Measurements from ENCODE around the gene MID2.
"Not testable (repeated sequence)": the region's sequence is repeated elsewhere in the genome, so short reads cannot be mapped to it uniquely, and the experiment has no call there.

MID2 gene, protein sequence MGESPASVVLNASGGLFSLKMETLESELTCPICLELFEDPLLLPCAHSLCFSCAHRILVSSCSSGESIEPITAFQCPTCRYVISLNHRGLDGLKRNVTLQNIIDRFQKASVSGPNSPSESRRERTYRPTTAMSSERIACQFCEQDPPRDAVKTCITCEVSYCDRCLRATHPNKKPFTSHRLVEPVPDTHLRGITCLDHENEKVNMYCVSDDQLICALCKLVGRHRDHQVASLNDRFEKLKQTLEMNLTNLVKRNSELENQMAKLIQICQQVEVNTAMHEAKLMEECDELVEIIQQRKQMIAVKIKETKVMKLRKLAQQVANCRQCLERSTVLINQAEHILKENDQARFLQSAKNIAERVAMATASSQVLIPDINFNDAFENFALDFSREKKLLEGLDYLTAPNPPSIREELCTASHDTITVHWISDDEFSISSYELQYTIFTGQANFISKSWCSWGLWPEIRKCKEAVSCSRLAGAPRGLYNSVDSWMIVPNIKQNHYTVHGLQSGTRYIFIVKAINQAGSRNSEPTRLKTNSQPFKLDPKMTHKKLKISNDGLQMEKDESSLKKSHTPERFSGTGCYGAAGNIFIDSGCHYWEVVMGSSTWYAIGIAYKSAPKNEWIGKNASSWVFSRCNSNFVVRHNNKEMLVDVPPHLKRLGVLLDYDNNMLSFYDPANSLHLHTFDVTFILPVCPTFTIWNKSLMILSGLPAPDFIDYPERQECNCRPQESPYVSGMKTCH

DNA sequence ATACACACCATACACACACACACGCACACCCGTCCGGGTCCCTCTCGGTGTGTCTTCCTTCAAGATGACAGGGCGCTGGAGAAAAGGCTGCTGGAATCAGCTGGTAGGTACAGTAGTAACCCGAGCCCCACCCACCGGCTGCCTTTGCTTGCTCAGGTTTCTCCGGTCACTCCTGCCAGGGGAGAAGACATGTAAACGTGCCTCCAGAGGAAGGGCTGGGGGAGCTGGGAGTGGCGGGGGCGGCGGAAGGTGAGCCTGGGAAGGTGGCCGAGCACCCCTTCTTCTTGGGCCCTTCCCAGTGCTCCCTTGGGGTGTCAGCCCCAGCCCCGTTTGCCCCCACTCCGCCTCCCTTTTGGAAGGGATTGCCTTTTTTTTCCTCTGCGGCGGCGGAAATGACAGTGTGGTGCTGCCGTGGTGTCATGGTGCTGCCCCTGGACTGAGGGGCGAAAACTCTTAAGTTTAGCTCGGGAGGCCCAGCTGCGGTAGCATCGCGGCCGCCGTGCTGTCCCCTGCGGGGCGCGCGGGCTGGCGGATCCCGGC lies at the start of gene MID2:
Gene MID2 (plus strand): TSS at position 169 of the 540 bp plus-strand sequence. CDS start 561 bp downstream, outside the sequence.
- no peak for DNase-seq (ENCODE audit: low spot score)

DNA sequence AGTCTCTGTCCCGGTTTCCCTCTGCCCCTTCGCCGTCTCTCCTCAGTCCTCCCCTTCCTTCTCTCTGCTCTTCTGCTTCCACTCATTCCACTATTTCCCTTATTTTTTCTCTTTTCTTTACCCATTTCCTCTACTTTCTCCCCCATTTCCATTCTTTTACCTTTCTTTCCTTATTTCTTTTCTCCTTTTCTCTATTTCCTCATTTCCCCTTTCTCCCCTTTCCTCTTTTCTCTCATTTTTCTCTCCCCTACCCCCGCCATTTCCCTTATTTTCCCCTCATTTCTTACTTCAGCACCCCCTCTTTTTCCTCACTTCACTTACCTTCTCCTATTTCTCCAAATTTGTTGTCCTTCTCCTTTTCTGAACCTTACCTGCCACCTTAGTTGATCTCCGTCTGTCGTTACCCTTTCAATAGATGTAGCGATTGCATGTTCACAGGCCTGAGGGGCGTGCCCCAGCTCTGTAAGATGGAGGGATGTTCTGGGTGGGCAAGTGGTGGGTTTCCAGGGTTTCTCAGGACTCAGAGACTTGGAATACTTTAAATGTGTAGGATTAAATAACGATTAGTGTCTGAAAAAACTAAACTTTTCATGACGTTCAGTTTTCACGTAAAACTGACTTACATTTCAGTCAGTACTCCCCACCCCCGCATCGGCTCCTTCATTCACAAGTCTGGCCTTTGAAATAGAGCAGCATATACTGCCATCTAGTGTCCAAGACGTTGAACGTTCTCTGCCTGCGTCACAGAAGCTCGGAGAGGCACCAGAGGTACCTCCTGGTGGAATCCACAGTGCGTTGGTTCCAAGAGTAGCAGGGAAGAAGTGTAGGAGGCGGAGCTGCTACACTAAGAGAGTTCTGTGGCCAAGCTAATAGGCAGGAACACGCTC lies 48.8 kb upstream of the MID2 start:
- peak; percentile 73 for DNase-seq (ENCODE audit: low spot score)

- no peak for DNase-seq (ENCODE audit: low spot score)
These were observed 48.2 kb upstream of the MID2 start, which contains the start of gene NCBP2L for GRCh38 chrX:107777536-107777832. Gene NCBP2L (plus strand): TSS chrX:107777733. CDS start chrX:107794221, 16,488 bp downstream.

DNA sequence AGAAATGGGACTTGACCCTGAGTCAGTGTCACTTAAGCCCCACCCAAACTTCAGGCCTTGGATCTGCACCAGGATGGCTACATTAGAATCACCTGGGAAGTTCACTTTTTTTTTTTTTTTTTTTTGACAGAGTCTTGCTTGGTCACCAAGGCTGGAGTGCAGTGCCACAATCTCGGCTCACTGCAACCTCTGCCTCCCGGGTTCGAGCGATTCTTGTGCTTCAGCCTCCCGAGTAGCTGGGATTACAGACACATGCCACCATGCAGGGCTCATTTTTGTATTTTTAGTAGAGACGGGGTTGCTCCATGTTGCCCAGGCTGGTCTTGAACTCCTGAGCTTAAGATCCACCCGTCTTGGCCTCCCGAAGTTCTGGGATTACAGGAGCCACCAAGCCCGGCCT lies 45.1 kb upstream of the MID2 start:
- DNase-seq (ENCODE audit: low spot score): no peak

DNA sequence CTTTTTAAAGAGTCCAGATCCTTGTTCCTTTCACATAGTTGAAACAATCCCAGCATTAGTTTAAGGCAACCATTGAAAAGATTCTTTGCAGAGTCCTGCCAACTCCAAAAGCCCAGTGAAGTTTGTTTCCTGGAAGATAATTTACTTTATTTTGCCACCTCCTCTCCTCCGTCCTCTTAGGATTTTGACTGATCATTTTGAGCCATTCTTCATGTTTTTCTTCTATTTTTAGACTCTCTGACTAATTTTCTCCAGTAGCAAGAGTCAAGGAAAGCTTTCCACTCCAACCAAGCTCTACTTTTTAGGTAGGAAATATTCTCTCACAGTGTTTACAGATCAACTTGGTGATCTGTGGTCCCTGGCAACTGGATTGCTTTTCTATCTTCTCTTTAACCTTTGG lies 37.8 kb upstream of the MID2 start:
- no peak for DNase-seq (ENCODE audit: low spot score)

- DNase-seq (ENCODE audit: low spot score): no peak
These were observed 21.2 kb upstream of the MID2 start for GRCh38 chrX:107804427-107804826.

GRCh38 chrX:107805179-107805578 lies 20.5 kb upstream of the MID2 start:
- no peak for DNase-seq (ENCODE audit: low spot score)

GRCh38 chrX:107810053-107810452 lies 15.6 kb upstream of the MID2 start:
- not testable (repeated sequence) for DNase-seq (ENCODE audit: low spot score)

DNA sequence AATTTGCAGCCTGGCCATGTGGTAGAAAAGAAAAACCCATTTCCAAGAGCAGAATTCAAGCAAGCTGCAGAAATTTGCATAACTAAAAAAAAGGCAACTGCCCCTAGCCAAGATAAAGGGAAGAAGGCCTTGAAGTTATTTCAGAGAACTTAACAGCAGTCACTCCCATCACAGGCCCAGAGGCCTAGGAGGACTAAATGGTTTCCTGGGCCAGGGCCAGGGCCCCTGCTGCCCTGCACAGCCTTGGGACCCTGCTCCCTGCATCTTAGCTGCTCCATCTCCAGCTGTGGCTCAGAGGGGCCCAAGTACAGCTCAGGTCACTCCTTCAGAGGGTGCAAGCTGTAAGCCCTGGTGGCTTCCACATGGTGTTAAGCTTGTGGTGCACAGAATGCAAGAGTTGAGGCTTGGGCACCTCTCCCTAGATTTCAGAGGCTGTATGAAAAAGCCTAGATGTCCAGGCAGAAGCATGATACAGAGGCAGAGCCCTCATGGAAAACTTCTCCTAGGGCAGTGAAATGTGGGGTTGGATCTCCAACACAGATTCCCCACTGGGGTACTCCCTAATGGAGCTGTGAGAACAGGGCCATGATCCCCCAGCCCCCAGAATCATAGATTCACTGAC lies 6.7 kb upstream of the MID2 start:
- DNase-seq (ENCODE audit: low spot score): no peak

DNA sequence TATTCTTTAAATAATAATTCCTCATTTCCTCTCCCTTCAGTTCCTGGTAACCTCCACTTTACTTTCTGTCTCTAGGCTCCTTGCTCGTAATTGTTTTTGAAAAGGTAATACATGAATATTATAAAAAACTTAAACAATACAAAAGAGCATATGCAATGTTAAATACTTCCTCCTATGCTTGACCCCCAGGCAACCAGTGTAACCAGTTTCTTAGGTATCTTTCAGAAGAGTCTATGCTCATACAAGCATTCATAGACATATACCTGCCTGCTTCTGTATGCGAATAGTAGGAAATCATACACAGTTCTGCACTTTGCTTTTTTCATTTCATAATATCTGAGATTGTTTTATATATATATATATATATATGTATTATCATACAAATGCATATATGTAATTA lies 2.6 kb upstream of the MID2 start:
- DNase-seq (ENCODE audit: low spot score): no peak

DNA sequence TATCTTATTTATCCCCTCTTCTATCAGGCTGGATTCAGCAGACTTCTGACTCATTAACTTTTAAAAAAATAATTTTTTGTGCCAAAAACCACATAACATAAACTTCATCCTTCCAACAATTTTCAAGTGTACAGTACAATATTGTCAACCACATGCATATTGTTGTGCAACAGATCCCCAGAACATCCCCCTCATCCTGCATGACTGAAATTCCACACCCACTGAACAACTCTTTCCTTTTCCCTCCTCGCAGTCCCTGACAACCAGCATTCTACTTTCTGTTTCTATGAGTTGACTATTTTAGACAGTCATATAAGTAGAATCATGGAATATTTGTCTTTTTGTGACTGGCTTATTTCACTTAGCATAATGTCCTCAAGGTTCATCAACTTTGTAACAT lies 2.2 kb upstream of the MID2 start:
- no peak for DNase-seq (ENCODE audit: low spot score)

DNA sequence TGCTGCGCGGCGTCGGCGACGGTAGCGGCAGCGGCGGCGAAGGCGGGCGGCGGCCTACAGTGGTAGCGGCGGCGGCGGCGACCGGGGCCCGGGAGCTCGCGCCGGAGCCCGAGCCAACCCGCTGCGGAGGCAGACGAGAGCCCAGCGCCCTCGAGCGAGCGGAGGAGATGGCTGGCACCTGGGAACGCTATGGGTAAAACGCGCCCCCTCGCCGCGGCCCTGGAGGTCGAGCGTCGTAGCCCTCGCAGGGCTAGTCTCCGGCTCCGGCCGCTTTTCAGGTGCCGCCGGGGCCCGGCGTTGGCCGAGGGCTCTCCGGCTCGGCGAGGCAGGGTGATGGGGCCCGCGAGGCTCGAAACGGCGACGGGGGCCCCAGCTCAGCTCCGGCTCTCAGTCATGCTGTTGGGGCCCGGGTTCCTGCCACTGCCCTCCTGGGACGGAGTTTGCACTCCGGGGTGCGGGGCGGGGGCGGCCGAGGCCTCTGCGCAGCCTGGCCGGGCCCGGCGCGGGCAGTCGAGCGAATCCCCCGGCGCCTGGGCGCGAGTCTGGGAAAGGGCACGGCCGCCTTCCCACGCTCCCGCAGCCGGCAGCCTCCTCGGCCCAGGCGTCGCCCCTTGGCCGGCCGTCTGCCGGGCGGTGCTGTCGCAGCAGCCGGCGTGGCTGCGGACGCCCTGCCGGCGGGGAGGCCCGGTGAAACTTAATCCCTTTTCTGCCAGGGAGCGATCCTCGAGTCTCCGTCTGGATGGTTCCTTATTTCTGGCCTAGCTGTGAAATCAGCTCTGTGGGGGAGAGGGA lies 768 bp downstream of the MID2 start:
- DNase-seq (ENCODE audit: low spot score): no peak

- no peak for DNase-seq (ENCODE audit: low spot score)
These were observed 1.6 kb downstream of the MID2 start for GRCh38 chrX:107827030-107827831.

GRCh38 chrX:107827852-107828251 lies 2.2 kb downstream of the MID2 start:
- no peak for DNase-seq (ENCODE audit: low spot score)

DNA sequence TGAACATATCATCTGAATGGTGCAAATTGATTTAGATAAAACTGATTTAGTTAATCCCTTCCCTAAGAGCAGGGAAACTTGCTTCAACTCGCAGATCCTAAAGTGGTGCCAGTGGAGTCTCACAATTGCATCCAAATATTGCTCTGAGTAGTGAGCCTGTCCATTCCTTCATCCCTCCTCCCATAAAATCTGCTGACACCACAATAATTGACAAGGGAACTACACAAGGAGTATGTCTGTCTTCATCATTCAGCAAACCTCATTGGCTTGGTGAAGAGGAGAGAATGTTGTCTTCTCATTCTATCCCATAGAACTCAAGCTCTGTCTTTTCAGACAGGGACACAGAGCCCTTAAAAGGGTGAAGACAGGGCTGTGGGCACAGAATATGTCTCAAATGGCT lies 4.2 kb downstream of the MID2 start:
- no peak for DNase-seq (ENCODE audit: low spot score)

DNA sequence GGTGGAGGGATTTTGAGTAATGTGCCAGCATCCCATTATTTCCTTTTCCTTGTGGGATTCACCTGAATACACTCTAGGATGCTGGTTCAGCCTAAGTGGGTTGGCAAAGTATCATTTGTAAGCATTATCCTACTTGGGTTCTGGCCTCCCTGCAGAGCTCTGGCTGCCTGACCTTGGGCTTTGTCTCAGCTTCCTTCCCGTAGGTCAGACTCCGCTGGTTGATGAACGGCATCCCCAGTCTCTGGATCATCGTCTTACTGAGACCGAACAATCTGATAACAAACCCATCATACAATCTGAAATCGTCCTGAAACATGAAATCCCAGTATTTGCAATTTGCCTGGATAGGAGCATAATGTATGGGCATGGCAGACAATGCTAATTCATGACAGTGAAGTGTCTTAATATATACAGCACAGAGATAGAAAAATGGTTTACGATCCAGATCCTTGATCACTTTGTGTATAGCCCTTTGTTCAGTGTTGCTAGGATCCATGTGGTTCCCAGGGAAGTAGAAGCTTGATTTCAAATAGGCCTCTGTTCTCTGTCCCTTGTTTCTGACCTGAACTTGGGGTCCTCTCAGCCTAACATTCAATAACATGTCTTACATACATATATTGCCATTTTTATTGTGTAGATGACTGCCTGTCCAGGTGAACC lies 5.5 kb downstream of the MID2 start:
- DNase-seq (ENCODE audit: low spot score): no peak

DNA sequence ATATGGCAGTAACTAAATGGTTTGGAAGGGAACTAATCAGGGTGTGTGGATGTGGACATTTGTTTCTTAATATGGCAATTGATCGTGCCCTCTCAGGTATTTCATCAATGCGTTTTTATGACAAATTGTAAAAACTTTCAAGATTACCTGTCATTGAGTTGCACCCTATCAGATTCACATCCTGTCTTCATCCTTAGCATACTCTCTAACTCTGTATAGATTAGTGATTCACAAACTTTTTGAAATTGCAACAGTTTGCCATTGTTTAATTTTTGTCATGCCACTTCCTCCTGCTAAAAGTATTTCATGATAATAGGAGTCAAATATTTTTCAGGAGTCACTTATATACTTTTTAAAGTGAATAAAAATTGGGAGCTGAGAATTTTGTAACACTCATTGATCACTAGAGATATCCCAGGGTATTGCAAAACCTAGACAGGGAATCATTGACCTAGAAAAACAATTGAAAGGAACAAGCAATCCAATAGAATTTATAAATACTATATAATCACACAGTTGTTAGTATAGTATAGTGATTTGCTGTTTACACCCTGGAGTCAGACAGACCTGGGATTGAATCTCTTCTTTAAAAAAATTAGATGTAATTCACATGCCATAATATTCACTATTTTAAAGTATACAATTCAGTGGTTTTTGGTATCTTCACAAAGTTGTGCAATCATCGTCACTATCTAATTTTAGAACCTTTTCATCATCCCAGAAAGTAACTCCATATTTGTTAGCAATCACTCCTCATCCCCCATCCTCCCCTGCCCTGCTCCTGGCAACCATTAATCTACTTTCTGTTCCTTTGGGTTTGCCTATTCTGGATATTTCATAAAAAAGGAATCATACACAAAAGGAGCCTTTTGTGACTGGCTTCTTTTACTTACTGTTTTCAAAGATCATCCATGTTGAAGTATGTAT lies 8.9 kb downstream of the MID2 start:
- DNase-seq (ENCODE audit: low spot score): no peak

DNA sequence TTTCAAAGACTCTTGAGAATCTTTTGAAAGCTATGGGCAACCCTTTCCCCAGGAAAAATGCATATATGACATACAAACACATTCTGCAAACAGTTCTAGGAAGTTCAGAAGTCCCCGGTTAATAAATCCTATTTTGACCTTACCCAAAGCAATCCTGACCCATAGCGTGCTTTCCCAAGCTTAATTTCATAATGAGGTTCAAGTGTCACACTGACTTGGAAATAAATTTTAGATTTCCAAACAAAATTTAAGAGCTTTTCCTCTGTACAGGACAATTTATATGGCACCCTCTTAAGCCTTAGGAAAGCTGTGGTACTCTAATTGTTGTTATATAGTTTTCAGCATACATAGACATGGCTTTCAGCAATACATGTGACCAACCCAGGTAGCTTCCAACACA lies 11.3 kb downstream of the MID2 start:
- DNase-seq (ENCODE audit: low spot score): no peak

Data from hematopoietic multipotent progenitor cell treated with erythropoietin and hydrocortisone succinate and interleukin-3 and kit ligand, for 17 days (in vitro differentiated cells).